Parathyroid adenoma (tissue), 2 donors: ENCODE results near the gene FEM1C.

Experiments
- H2AFZ ChIP-seq: fragments of 300-600 bp; sonication (generic); one replicate; pipeline ENCODE4 v1.7.0; 2017; ENCODE audit warnings: antibody characterized with exemption, mild to moderate bottlenecking
- H3K27ac ChIP-seq: fragments of 300-600 bp; sonication (generic); one replicate; pipeline ENCODE4 v1.7.0; 2017
- H3K27me3 ChIP-seq: fragments of 300-600 bp; sonication (generic); one replicate; pipeline ENCODE4 v1.7.0; 2017; ENCODE audit warnings: low read length; ENCODE audit not compliant: control insufficient read depth, insufficient read depth
- H3K36me3 ChIP-seq: fragments of 300-600 bp; sonication (generic); one replicate; pipeline ENCODE4 v1.7.0; 2017; ENCODE audit warnings: low read length; ENCODE audit not compliant: control insufficient read depth, insufficient read depth
- H3K4me1 ChIP-seq: fragments of 300-600 bp; sonication (generic); one replicate; pipeline ENCODE4 v1.7.0; 2017; ENCODE audit warnings: control low read depth
- H3K4me2 ChIP-seq: fragments of 300-600 bp; sonication (generic); one replicate; pipeline ENCODE4 v1.7.0; 2017; ENCODE audit warnings: low read length
- H3K4me3 ChIP-seq: fragments of 300-600 bp; sonication (generic); one replicate; pipeline ENCODE4 v1.7.0; 2017; ENCODE audit warnings: low read depth, low read length
- H3K79me2 ChIP-seq: fragments of 300-600 bp; sonication (generic); one replicate; pipeline ENCODE4 v1.7.0; 2017; ENCODE audit warnings: control low read depth
- H3K9ac ChIP-seq: fragments of 300-600 bp; sonication (generic); one replicate; pipeline ENCODE4 v1.7.0; 2017; ENCODE audit warnings: mild to moderate bottlenecking
- H3K9me3 ChIP-seq: fragments of 300-600 bp; sonication (generic); one replicate; pipeline ENCODE4 v1.7.0; 2017; ENCODE audit warnings: low read length; ENCODE audit not compliant: control insufficient read depth
- CTCF ChIP-seq: fragments of 300-600 bp; sonication (generic); IDR thresholded peaks from one replicate; pipeline ENCODE4 v1.7.0; 2017; ENCODE audit warnings: antibody characterized with exemption, mild to moderate bottlenecking
- donor health status: primary hyperparathyroidism.

Gene FEM1C

GRCh38 chr5:115545351-115545882, 842 bp upstream of the FEM1C start:
- Histone ChIP-seq H3K4me2 (no peak overlapping the region), H3K27me3 (no peaks in the 10 kb centered on the region), H3K36me3 (no peaks in the 10 kb centered on the region), H3K79me2 (no peaks in the 10 kb centered on the region), H3K4me1 (peaks cover 12% of the 10 kb centered on the region), H3K4me3 (peak overlapping the region; percentile 50), H2AFZ (peak overlapping the region; percentile 78), H3K27ac (peak overlapping the region; percentile 29), H3K9ac (no peak overlapping the region), H3K9me3 (no peaks in the 10 kb centered on the region)
- TF ChIP-seq CTCF, result no peak

GRCh38 chr5:115544043-115544435, 536 bp downstream of the FEM1C start:
- Histone ChIP-seq H3K36me3 (no peaks in the 10 kb centered on the region), H3K4me1 (peaks cover 14% of the 10 kb centered on the region), H2AFZ (peak overlapping the region; percentile 81), H3K9me3 (no peaks in the 10 kb centered on the region), H3K4me3 (peak overlapping the region; percentile 85), H3K27me3 (no peaks in the 10 kb centered on the region), H3K4me2 (peak overlapping the region; percentile 90), H3K9ac (peak overlapping the region; percentile 16), H3K79me2 (peaks cover 4% of the 10 kb centered on the region), H3K27ac (peak overlapping the region; percentile 83)
- TF ChIP-seq CTCF, result no peak

- Histone ChIP-seq H3K9ac (peak overlapping the region; percentile 16), H3K79me2 (peaks cover 8% of the 10 kb centered on the region), H3K4me3 (peak overlapping the region; percentile 85), H3K36me3 (no peaks in the 10 kb centered on the region), H2AFZ (peak overlapping the region; percentile 81), H3K9me3 (no peaks in the 10 kb centered on the region), H3K4me1 (peaks cover 14% of the 10 kb centered on the region), H3K27me3 (no peaks in the 10 kb centered on the region), H3K27ac (peak overlapping the region; percentile 83), H3K4me2 (peak overlapping the region; percentile 90)
- no peak for TF ChIP-seq CTCF
Observed at GRCh38 chr5:115543365-115544042, 1.1 kb downstream of the FEM1C start.

GRCh38 chr5:115542651-115543364, 1.8 kb downstream of the FEM1C start:
- Histone ChIP-seq H3K4me3 (peak overlapping the region; percentile 85), H3K4me2 (peak overlapping the region; percentile 90), H2AFZ (no peak overlapping the region), H3K9me3 (no peaks in the 10 kb centered on the region), H3K4me1 (peaks cover 14% of the 10 kb centered on the region), H3K79me2 (peaks cover 12% of the 10 kb centered on the region), H3K27me3 (no peaks in the 10 kb centered on the region), H3K27ac (no peak overlapping the region), H3K9ac (no peak overlapping the region), H3K36me3 (no peaks in the 10 kb centered on the region)
- no peak for TF ChIP-seq CTCF
